BLaER1 (cell line): Measurements from ENCODE around the gene PARD3B.

Source experiments
- H3K27ac ChIP-seq: shearing (Covaris generic); formaldehyde crosslinking; 2 replicates; pipeline ENCODE4 v1.8.1; 2022
- H3K27me3 ChIP-seq: shearing (Covaris generic); formaldehyde crosslinking; 2 replicates; pipeline ENCODE4 v1.8.1; 2022
- H3K36me3 ChIP-seq: shearing (Covaris generic); formaldehyde crosslinking; 2 replicates; pipeline ENCODE4 v1.8.1; 2022
- H3K4me1 ChIP-seq: shearing (Covaris generic); formaldehyde crosslinking; 2 replicates; pipeline ENCODE4 v1.8.1; 2022
- H3K4me2 ChIP-seq: shearing (Covaris generic); formaldehyde crosslinking; 2 replicates; pipeline ENCODE4 v1.8.1; 2022
- H3K4me3 ChIP-seq: shearing (Covaris generic); formaldehyde crosslinking; 2 replicates; pipeline ENCODE4 v1.8.1; 2022
- H3K9ac ChIP-seq: shearing (Covaris generic); formaldehyde crosslinking; 2 replicates; pipeline ENCODE4 v1.8.1; 2022
- H3K9me3 ChIP-seq: shearing (Covaris generic); formaldehyde crosslinking; 2 replicates; pipeline ENCODE4 v1.8.1; 2022
- H4K20me1 ChIP-seq: shearing (Covaris generic); formaldehyde crosslinking; 2 replicates; pipeline ENCODE4 v1.8.1; 2022
- Cebpa-rat ChIP-seq: shearing (Covaris generic); IDR thresholded peaks from 2 replicates; pipeline ENCODE4 v1.8.1; 2022

Gene PARD3B

DNA sequence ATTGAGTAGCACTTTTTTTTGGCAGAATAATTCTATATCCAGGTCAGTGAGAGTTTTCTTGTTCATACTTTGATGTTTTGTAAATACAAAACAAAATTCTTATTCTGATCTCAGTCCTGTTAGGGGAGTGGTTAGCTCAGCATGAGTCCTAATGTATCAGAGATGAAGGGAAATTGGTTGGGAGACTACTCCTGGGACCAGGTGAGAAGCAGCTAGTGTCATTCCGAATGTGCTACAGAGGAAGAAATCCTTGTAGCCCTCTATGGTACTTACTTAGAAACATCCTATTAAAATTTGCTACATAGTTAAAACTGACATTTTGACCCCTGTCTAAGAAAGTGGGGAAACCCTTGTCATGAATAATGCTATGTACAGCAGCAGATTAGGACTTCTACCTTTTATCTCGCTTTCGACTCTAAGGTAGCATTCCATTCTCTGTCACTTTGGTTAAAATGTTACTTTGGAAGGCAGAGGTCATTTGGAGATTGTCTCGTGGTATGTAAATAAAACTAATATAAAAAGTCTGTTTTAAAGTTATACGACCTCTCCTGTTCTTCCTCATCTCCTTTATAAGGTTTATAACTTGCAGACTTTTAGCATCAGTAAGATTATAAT is 65.8 kb downstream of the PARD3B start:
- no peak for TF ChIP-seq Cebpa-rat
- H3K4me3 ChIP-seq: no peak overlapping the region

DNA sequence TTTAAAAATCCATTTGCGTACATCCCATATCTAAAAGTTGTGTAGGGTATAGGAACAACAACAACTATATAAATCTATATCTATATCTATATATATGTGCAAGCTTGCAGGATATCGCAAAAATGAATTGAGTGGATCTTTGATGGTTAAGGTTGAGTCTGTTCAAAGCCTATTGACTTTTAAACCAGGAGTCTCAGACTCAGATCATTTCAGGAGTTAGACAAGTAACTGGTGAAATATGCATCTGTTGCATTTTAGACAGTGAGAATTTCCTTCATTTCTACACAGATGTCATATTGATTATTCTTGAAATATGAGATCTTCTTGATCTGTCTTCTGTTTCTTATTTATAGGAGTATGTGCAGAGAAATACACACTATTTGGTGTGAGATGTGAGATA is 66.5 kb downstream of the PARD3B start:
- no peak overlapping the region for H3K9ac ChIP-seq

More for the DNA sequence above, 65.8 kb downstream of the PARD3B start:
- Histone ChIP-seq H3K27ac (no peak overlapping the region), H3K9ac (no peak overlapping the region), H3K36me3 (no peaks in the 10 kb centered on the region), H3K4me1 (no peaks in the 10 kb centered on the region), H3K9me3 (no peaks in the 10 kb centered on the region), H3K27me3 (no peaks in the 10 kb centered on the region), H4K20me1 (no peaks in the 10 kb centered on the region), H3K4me2 (no peak overlapping the region)

DNA sequence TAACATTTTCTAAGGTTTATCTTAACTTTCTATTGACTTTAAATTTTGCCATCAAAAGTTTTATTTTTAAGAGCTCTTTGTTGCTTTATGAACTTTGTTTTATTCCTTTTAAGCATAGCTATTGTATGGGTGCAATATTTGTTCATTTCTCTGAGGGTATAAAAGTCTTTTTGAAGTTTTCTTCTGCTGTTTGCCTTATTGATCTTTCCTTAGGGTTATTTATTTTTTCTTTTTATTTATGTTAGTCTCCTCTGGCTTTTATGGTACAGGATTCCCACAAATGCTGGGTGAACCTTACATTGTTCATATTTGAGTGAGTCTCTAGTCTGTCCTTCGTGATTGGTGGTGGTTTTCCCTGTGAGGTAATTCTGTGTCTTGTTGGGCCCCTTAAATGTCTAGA is 68.4 kb downstream of the PARD3B start:
- no peak overlapping the region for H3K4me3 ChIP-seq
- H3K4me2 ChIP-seq: no peak overlapping the region
- no peaks in the 10 kb centered on the region for H3K36me3 ChIP-seq
- no peak overlapping the region for H3K9ac ChIP-seq
- H3K9me3 ChIP-seq: no peaks in the 10 kb centered on the region
- H4K20me1 ChIP-seq: no peaks in the 10 kb centered on the region
- H3K4me1 ChIP-seq: no peaks in the 10 kb centered on the region
- no peak for TF ChIP-seq Cebpa-rat
- H3K27ac ChIP-seq: no peak overlapping the region
- no peaks in the 10 kb centered on the region for H3K27me3 ChIP-seq

More for the DNA sequence above, 66.5 kb downstream of the PARD3B start:
- Histone ChIP-seq H3K27ac (no peak overlapping the region), H4K20me1 (no peaks in the 10 kb centered on the region), H3K9me3 (no peaks in the 10 kb centered on the region), H3K4me3 (no peak overlapping the region), H3K4me2 (no peak overlapping the region), H3K36me3 (no peaks in the 10 kb centered on the region), H3K4me1 (no peaks in the 10 kb centered on the region), H3K27me3 (no peaks in the 10 kb centered on the region)
- no peak for TF ChIP-seq Cebpa-rat

DNA sequence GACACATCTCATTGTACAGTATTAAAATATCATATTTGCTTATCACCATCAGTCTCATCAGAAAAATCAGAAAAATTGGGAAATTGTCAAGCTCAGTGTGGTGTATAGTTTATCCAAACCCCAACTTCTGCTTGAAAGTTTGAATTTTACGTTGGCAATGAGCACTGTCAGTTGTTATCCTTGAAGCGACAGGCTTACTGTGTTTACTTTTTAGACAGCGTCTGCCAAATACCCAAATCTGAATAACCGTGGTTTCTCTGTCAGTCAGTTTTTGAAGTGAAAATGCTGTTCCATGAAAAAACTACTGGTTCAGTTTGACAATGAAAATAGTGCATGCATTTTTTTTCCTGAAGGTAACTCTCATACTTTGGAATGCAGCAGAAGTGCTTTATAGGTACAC is 70.2 kb downstream of the PARD3B start:
- H4K20me1 ChIP-seq: no peaks in the 10 kb centered on the region
- H3K27me3 ChIP-seq: no peaks in the 10 kb centered on the region
- H3K4me3 ChIP-seq: no peak overlapping the region
- no peak for TF ChIP-seq Cebpa-rat
- no peaks in the 10 kb centered on the region for H3K36me3 ChIP-seq
- no peak overlapping the region for H3K4me2 ChIP-seq
- no peak overlapping the region for H3K27ac ChIP-seq
- H3K9ac ChIP-seq: no peak overlapping the region
- no peaks in the 10 kb centered on the region for H3K9me3 ChIP-seq
- H3K4me1 ChIP-seq: no peaks in the 10 kb centered on the region

DNA sequence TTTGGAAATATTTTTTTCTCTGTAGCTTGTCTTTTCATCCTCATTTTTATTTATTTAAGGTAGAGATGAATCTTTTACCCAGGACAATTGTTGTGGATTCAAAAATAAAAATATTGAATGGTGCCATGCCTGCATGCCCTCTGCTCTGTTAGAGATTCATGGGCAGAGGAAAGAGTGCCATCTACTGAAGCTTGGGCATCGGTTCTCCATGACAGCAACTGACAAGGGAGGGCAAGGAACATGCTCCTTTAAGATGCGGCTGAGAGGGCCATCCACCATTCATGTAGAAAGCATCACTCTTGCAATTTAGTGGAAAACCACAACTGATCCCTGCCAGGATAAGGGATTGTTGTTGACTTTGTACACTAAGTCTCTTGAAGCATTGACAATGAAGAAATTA is 79.9 kb downstream of the PARD3B start:
- Histone ChIP-seq H3K9me3 (no peaks in the 10 kb centered on the region), H4K20me1 (no peaks in the 10 kb centered on the region), H3K4me1 (no peaks in the 10 kb centered on the region), H3K9ac (no peak overlapping the region), H3K27ac (no peak overlapping the region), H3K4me2 (no peak overlapping the region), H3K27me3 (no peaks in the 10 kb centered on the region), H3K36me3 (no peaks in the 10 kb centered on the region), H3K4me3 (no peak overlapping the region)
- no peak for TF ChIP-seq Cebpa-rat

DNA sequence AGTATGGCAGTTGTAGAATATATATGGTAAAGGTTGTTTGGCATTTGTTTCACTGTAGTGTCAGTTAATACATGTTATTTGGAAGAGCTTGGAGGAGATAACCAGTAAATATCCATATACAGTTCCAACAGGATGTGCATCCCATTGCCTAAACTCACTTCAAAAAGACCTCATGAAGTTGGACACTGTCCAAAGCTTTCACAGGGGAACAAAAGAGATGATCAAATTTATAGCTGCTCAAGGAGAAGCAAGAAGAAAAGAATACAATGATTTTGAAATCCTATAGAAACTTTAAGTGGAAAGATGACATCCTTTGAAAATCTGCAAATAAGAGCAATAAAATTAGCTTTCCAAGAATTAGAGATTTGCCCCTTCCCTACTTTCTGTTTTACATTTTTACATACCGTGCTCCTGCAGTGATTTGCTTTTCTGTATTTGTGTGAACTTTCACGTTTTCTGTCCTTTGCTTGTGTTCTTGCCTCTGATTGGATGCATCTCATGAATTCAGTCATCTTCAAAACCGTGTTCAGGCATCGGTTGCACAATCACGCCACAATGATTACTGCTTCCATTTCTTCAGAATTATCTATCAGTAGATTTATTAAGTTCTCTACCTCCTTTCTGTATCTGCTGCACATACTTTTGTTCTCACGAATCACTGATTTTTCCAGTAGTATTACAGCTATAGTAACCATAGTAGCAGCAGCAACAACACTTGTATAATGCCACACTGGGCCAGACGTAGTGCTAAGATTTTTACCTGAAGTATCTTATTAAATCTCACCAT is 83.8 kb downstream of the PARD3B start:
- no peak overlapping the region for H3K27ac ChIP-seq
- H3K4me2 ChIP-seq: no peak overlapping the region
- no peaks in the 10 kb centered on the region for H3K36me3 ChIP-seq
- no peak overlapping the region for H3K4me3 ChIP-seq
- no peaks in the 10 kb centered on the region for H4K20me1 ChIP-seq
- TF ChIP-seq Cebpa-rat: no peak
- H3K4me1 ChIP-seq: no peaks in the 10 kb centered on the region
- H3K27me3 ChIP-seq: no peaks in the 10 kb centered on the region
- H3K9ac ChIP-seq: no peak overlapping the region
- H3K9me3 ChIP-seq: no peaks in the 10 kb centered on the region

DNA sequence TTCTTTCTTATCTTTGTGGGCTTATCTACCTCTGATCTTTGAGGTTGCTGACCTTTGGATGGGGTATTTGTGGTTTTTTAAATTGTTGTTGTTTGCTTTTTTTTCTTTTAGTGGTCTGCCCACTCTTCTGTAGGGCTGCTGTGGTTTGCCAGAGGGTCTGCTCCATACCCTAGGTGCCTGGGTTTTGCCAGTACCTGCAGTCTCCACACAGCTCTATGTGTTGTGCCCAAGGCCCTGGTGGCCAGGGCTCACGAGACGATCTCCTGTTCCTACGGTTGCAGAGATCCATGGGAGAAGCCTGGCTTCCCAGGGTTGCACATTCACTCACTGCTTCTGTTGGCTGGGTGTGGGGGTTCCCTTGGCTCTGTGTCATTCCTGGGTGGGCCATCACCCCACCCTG is 87.1 kb downstream of the PARD3B start:
- Histone ChIP-seq H3K9me3 (no peaks in the 10 kb centered on the region), H3K27me3 (no peaks in the 10 kb centered on the region), H3K4me1 (no peaks in the 10 kb centered on the region), H4K20me1 (no peaks in the 10 kb centered on the region), H3K4me2 (no peak overlapping the region), H3K36me3 (no peaks in the 10 kb centered on the region), H3K27ac (no peak overlapping the region), H3K4me3 (no peak overlapping the region), H3K9ac (no peak overlapping the region)
- TF ChIP-seq Cebpa-rat: no peak

DNA sequence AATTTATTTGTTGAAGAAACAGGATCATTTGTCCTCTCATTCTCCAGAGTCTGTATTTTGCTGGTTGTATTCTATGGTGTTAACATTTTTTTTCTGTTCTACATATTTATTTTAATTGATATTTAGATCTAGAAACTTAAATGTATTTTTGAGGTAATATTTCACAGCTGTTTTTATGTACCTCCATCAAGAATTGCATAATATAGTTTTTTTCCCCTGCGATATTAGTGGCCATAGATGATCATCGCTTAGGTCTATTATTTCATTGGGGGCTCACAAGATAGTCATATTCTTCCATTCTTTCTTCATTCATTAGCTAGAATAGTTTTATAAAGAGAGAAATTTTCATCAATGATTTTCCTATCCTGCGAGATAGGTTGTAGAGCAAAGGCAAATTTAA is 89.3 kb downstream of the PARD3B start:
- no peak overlapping the region for H3K4me3 ChIP-seq
- no peaks in the 10 kb centered on the region for H3K36me3 ChIP-seq
- TF ChIP-seq Cebpa-rat: no peak
- no peak overlapping the region for H3K9ac ChIP-seq
- no peak overlapping the region for H3K4me2 ChIP-seq
- no peaks in the 10 kb centered on the region for H3K9me3 ChIP-seq
- H4K20me1 ChIP-seq: no peaks in the 10 kb centered on the region
- H3K27ac ChIP-seq: no peak overlapping the region
- H3K4me1 ChIP-seq: no peaks in the 10 kb centered on the region
- H3K27me3 ChIP-seq: no peaks in the 10 kb centered on the region

DNA sequence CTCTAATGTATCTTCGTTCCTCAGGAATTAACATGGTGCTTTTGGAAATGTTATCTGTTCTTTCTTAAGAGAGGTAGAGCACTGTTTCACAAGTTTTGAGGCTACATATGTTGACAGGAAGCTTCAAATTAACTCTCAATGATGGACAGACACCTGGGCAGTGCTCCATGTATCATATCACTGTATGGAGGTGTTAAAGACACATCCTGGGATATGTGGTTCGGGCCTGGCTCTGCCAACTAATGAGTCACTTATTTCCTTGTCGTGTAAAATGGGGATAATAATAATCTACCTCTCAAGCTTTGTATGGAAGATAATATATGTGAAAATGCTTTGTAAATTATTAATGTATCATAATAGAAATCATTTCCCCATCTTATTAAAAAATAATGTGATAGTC is 90.2 kb downstream of the PARD3B start:
- H3K9me3 ChIP-seq: no peaks in the 10 kb centered on the region
- H3K4me1 ChIP-seq: no peaks in the 10 kb centered on the region
- no peak for TF ChIP-seq Cebpa-rat
- no peaks in the 10 kb centered on the region for H3K27me3 ChIP-seq
- no peak overlapping the region for H3K4me3 ChIP-seq
- H3K9ac ChIP-seq: no peak overlapping the region
- no peaks in the 10 kb centered on the region for H3K36me3 ChIP-seq
- H3K27ac ChIP-seq: no peak overlapping the region
- H4K20me1 ChIP-seq: no peaks in the 10 kb centered on the region
- H3K4me2 ChIP-seq: no peak overlapping the region

DNA sequence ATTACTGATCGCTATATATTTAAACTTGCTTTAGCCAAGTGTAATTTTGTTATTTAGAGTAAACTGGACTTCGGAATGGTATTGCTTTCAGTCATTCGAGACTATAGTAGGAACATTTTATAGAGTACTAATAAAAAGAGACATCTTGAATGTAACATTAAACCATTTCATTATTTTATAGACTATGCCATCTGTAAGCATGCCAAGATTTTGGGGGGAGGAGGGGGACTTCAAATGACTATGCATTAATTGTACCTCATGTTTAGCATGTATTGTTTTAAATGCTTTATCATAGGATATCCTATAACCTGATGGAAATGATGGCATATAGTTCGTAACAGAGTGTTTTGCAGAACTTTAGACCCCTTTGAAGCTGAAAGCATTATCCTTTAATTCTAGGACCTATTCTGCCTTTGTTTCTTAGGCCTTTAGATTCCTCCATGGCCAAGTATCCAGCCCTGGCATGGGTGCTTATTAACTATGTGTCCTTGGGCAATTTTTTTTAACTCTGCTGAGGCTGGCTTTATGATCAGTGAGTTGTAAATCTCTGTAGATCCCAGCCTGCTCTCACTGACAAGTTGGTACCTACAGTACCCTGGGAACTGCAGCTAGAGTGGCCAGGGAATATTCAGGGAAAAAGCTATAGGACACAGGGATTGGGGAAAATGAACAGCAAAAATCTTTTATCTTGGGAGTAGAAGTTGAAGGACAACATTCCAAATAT is 93.4 kb downstream of the PARD3B start:
- no peaks in the 10 kb centered on the region for H3K36me3 ChIP-seq
- no peak for TF ChIP-seq Cebpa-rat
- H3K27me3 ChIP-seq: no peaks in the 10 kb centered on the region
- no peak overlapping the region for H3K9ac ChIP-seq
- H3K4me2 ChIP-seq: no peak overlapping the region
- H3K9me3 ChIP-seq: no peaks in the 10 kb centered on the region
- no peaks in the 10 kb centered on the region for H4K20me1 ChIP-seq
- no peak overlapping the region for H3K27ac ChIP-seq
- H3K4me1 ChIP-seq: no peaks in the 10 kb centered on the region
- H3K4me3 ChIP-seq: no peak overlapping the region
